HCT116 (cell line): Measurements from ENCODE around the gene EXOSC7.

Experiments used
- EZH2 ChIP-seq: fragments of 200-600 bp; sonication (generic); IDR thresholded peaks from 2 replicates; pipeline ENCODE4 v1.6.1; 2017; ENCODE audit warnings: antibody characterized with exemption, mixed run types
- JUND ChIP-seq: IDR thresholded peaks from 2 replicates; pipeline ENCODE4 v1.6.1; 2012
- MAX ChIP-seq: IDR thresholded peaks from 2 replicates; pipeline ENCODE4 v1.6.1; 2012
- POLR2A ChIP-seq: IDR thresholded peaks from 2 replicates; pipeline ENCODE4 v1.7.0; 2011; ENCODE audit warnings: borderline replicate concordance; ENCODE audit not compliant: insufficient read depth, insufficient read length; ENCODE audit errors: extremely low read depth
- POLR2AphosphoS5 ChIP-seq: IDR thresholded peaks from 2 replicates; pipeline ENCODE4 v1.6.1; 2011; ENCODE audit warnings: mild to moderate bottlenecking, low read depth, low read length, moderate library complexity
- ZNF274 ChIP-seq: fragments of 200-500 bp; sonication (Bioruptor generic); IDR thresholded peaks from 2 replicates; pipeline ENCODE4 v1.6.1; 2014; ENCODE audit warnings: mild to moderate bottlenecking, low read depth, low read length, inconsistent platforms

DNA sequence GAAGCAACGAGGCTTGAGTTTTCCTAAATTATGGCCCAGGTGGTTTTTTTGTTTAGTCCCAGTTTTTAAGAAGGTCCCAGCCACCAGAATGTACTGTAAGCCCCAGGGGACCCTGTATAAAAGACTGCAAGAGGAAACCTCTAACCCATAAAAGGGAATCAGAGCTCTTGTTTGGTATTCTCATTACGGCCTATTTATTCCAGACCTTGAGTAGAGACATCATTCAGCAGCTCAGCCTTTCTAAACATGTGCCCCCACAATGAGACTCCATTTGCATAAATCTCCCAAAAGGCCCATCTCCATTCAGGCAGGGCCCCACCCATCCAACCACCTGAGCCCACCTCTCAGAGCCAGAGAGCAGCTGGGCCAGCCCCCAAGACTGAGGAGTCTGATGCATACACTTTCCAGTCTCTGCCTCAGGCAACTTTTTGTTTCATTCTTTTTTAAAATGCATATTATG lies 25.7 kb upstream of the EXOSC7 start:
- TF ChIP-seq POLR2AphosphoS5 (no peak), MAX (no peak), POLR2A (no peak), EZH2 (no peak), ZNF274 (no peak), JUND (no peak)
